GM12872 (cell line): ENCODE measurements around the gene DMPK.

Experiments
- TF ChIP-seq, protein P1 (sequence below): IDR thresholded peaks from 3 replicates; pipeline ENCODE4 v1.5.1; 2011; ENCODE audit warnings: low read depth, mild to moderate bottlenecking, low read length, moderate library complexity; ENCODE audit not compliant: insufficient read depth

The DMPK gene

DNA sequence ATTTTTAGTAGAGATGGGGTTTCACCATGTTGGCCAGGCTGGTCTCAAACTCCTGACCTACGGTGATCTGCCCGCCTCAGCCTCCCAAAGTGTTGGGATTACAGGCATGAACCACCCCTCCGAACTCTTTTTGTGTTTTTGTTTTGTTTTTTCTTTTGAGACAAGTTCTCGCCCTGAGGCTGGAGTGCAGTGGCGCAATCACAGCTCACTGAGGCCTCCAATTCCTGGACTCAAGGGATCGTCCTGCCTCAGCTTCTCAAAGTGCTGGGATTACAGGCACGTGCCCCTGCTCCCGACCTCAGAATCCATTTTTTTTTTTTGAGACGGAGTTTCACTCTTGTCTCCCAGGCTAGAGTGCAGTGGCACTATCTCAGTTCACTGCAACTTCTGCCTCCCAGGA lies 24.6 kb downstream of the DMPK start:
- TF ChIP-seq, protein P1, sequence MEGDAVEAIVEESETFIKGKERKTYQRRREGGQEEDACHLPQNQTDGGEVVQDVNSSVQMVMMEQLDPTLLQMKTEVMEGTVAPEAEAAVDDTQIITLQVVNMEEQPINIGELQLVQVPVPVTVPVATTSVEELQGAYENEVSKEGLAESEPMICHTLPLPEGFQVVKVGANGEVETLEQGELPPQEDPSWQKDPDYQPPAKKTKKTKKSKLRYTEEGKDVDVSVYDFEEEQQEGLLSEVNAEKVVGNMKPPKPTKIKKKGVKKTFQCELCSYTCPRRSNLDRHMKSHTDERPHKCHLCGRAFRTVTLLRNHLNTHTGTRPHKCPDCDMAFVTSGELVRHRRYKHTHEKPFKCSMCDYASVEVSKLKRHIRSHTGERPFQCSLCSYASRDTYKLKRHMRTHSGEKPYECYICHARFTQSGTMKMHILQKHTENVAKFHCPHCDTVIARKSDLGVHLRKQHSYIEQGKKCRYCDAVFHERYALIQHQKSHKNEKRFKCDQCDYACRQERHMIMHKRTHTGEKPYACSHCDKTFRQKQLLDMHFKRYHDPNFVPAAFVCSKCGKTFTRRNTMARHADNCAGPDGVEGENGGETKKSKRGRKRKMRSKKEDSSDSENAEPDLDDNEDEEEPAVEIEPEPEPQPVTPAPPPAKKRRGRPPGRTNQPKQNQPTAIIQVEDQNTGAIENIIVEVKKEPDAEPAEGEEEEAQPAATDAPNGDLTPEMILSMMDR, result no peak

DNA sequence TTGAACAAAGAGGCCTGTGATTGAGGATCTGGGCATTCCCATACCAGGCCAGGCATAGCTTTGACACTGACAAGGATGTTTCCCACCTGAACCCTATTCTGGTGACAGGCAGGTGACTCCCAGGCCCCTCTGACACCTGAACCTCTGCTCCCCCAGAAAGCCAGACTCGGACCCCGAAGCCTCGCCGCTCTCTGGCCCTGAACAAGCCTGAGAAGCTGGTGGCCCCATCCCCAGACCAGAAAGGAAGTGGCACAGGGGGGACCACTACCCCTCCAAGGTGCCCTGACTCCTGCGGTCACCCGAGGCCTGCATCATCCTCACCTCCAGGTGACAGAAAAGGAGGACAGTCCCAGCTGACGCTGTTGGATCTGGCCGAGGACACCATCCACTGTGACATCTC lies 28.0 kb downstream of the DMPK start:
- TF ChIP-seq, protein P1, result no peak

DNA sequence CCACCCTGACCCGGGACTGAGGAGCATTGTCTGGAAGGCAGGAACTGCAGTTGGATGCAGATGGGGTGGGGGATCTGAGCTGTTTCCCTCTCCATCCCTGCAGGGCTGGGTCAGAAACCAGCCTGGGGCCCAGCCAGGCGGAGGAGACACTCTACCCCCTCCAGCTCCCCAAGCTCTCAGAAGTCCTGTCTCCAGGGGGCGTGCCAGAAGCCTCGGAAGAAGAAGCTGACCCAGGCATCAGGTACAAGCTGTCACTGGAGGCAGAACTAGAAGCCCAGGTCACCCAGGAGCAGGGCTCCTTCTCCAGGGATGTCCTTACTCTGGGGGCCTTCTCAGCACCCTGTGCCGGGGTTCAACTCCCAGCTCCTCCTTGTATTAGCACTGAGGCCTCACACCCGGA lies 28.7 kb downstream of the DMPK start:
- TF ChIP-seq, protein P1, result no peak

DNA sequence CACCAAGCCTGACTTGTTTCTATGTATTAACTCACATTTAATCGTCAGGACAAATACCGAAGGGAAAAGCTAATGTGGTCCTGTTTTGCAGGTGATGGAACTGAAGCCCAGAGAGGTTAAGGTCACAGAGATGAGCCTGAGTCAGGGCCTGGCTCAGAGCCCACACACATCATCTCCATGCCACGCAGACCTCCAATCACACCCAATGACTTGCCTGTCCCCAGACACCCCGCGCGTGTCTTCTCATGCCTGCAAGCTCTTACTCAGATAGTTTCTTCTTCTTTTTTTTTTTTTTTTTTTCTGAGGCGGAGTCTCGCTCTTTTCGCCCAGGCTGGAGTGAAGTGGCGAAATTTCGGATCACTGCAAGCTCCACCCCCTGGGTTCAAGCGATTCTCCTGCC lies 29.7 kb downstream of the DMPK start:
- TF ChIP-seq, protein P1, result no peak

DNA sequence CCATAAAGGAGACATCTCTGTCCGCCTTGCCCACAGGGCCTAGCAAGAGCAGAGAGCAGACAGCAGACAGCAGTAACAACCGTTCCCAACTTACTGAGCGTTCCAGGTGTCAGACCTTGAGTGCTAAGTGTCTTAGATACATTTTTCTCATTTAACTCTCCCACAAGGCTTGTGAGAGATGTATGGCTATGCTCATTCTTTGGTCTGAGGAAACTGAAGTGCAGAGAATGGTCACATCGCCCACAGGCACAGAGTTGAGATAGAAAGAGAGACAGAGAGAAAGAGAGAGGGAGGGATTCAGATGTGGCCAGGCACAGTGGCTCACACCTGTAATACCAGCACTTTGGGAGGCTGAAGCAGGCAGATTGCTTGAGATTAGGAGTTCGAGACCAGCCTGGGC lies 34.8 kb downstream of the DMPK start:
- TF ChIP-seq, protein P1, result no peak

DNA sequence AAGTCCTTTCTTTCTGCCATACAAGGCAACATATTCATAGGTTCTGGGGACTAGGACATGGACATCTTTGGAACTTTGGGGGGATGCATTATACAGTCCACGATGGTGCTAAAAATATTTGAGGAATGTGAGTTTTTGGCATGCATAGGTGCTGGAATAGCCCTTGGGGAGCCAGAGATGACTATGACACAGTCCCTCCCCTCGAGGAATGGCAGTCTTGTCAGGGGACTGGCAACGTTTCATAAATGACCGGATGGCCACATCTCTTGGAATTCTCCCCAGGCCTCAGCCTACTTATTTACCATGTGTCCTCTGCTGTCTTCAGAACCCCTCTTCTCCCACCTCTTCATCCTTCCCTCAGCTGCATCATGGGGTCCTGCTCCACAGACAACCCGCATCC lies 35.4 kb downstream of the DMPK start:
- TF ChIP-seq, protein P1, result no peak

DNA sequence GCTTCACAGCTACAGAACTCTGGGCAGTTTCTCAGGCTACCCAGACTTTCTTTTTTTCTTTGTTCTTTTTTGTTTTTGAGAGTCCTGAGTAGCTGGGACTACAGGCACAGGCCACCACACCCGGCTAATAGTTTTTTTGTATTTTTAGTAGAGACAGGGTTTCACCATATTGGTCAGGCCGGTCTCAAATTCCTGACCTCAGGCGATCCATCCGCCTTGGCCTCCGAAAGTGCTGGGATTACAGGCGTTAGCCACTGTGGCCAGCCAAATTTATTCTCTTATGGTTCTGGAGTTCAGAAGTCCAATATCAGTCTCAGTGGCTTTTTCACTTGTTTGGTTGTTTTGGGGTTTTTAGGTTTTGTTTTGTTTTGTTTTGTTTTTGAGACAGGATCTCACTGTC lies 36.7 kb downstream of the DMPK start:
- TF ChIP-seq, protein P1, result no peak

DNA sequence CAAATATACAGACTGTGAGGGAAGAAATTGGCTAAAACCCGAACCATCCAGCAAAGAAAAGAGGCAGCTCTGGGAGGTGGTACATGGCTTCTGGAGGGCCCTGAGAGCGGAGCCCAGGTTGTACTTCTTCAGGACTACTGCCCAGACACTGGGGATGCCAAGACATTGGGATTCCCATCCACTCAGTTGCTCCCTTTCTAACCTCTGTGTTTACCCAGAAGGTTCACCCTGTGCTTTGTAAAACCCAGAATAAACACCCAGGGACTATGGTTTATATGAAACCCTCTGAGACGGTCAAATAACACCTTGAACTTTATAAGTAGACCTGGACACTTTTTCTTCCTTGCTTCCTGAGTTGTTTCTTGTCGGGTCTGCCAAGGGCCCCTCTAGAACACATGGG lies 39.3 kb downstream of the DMPK start:
- TF ChIP-seq, protein P1, result no peak
